ENCODE results near the gene TMEM127.

TMEM127 gene

DNA sequence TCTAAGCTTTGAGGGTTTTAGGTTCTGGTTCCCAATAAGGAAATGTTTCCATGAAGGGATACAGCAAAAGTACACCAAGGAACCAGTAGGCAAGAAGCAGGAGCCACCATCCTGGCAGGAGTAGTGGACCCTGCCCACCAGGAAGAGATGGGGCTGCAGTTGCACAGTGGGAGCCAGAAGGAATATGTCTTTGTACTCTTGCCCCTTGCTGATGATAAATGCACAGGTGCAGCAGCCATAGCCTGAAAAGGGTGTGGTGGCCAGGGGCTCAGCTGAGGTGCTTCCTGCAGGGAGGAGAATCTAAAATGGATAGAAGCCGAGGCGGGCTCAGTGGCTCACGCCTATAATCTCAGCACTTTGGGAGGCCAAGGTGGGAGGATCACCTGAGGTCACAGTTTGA lies 27.5 kb downstream of the TMEM127 start:
- TF ChIP-seq POLR2AphosphoS5 (IDR thresholded peaks at IDR 0.05; ENCODE audit: low read depth, low read length) = no peak
- TF ChIP-seq REST (IDR thresholded peaks at IDR 0.05; ENCODE audit: insufficient read depth in 1 of 2, low read depth in 2 of 2, low read length in 2 of 2) = no peak
- no peak for TF ChIP-seq SIN3A (IDR thresholded peaks at IDR 0.05; ENCODE audit: borderline replicate concordance, insufficient read depth, low read length)
- TF ChIP-seq FOXP2 (optimal IDR thresholded peaks at IDR 0.05; ENCODE audit: borderline replicate concordance, extremely low read depth, extremely low read length, insufficient read depth) = no peak
- no peak for TF ChIP-seq TAF1 (IDR thresholded peaks at IDR 0.05; ENCODE audit: borderline replicate concordance, insufficient read depth, low read length)

DNA sequence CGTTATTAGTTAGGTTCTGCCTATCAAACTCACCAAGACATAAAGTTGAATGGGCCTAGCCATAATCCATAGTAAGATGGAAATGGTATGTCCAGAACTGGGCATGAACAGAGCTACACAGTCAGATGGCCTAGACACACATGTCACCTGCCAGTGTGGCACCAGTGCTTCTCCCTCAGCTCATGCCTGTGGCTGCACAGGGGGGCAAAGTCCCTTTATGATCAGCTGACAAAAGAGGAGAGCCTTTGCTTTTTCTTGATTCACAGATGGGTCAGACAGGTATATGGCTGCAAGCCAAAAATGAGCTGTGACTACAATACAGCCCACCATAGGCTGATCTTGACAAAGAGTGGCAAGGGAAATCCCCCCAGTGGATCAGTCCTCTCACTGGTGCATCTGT lies 28.9 kb downstream of the TMEM127 start:
- TF ChIP-seq FOXP2 (optimal IDR thresholded peaks at IDR 0.05; ENCODE audit: borderline replicate concordance, extremely low read depth, extremely low read length, insufficient read depth) = no peak
- TF ChIP-seq TAF1 (IDR thresholded peaks at IDR 0.05; ENCODE audit: borderline replicate concordance, insufficient read depth, low read length) = no peak
- TF ChIP-seq SIN3A (IDR thresholded peaks at IDR 0.05; ENCODE audit: borderline replicate concordance, insufficient read depth, low read length) = no peak
- no peak for TF ChIP-seq REST (IDR thresholded peaks at IDR 0.05; ENCODE audit: insufficient read depth in 1 of 2, low read depth in 2 of 2, low read length in 2 of 2)
- no peak for TF ChIP-seq POLR2AphosphoS5 (IDR thresholded peaks at IDR 0.05; ENCODE audit: low read depth, low read length)

DNA sequence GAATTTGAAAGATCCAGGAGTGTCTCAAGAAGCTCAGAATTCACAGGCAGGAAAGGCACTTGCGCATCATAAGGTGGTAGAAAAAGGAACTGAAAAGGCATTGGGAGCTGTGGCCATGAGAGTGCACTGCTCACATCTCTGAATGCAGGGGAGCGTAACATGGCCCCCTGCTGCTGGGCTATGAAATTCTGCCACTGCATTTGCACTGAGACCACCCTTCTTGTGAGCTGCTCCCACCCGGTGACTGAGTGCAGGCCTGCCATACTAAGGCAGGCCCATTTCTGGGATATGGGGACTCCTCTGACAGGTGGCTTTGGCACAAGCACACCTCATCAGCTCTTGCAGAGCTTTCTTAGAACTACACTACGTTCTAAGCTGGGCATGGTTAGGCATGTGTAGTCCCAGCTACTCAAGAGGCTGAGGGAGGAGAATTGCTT lies 31.9 kb downstream of the TMEM127 start:
- no peak for TF ChIP-seq POLR2AphosphoS5 (IDR thresholded peaks at IDR 0.05; ENCODE audit: low read depth, low read length)

DNA sequence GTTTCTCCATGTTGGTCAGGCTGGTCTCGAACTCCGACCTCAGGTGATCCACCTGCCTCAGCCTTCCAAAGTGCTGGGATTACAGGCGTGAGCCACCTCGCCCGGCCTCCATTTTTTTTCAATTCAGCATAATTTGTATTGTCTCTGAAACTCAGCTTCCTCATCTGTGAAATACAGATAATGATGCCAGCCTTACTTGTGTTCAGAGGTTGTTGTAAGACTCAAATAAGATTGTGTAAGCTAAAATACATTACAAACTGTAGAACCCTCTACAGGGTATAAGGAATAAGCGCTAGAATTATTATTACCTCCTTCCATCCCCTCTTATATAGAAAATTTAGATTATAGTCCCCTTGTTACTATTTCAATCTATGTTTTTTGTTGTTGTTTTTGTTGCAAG lies 32.4 kb downstream of the TMEM127 start:
- TF ChIP-seq FOXP2 (optimal IDR thresholded peaks at IDR 0.05; ENCODE audit: borderline replicate concordance, extremely low read depth, extremely low read length, insufficient read depth) (no peak), SIN3A (IDR thresholded peaks at IDR 0.05; ENCODE audit: borderline replicate concordance, insufficient read depth, low read length) (no peak), REST (IDR thresholded peaks at IDR 0.05; ENCODE audit: insufficient read depth in 1 of 2, low read depth in 2 of 2, low read length in 2 of 2) (no peak), POLR2AphosphoS5 (IDR thresholded peaks at IDR 0.05; ENCODE audit: low read depth, low read length) (no peak), TAF1 (IDR thresholded peaks at IDR 0.05; ENCODE audit: borderline replicate concordance, insufficient read depth, low read length) (no peak)

GRCh38 chr2:96231316-96231715 lies 34.5 kb downstream of the TMEM127 start:
- TF ChIP-seq SIN3A (IDR thresholded peaks at IDR 0.05; ENCODE audit: borderline replicate concordance, insufficient read depth, low read length) (no peak), TAF1 (IDR thresholded peaks at IDR 0.05; ENCODE audit: borderline replicate concordance, insufficient read depth, low read length) (no peak), POLR2AphosphoS5 (IDR thresholded peaks at IDR 0.05; ENCODE audit: low read depth, low read length) (no peak), FOXP2 (optimal IDR thresholded peaks at IDR 0.05; ENCODE audit: borderline replicate concordance, extremely low read depth, extremely low read length, insufficient read depth) (no peak), REST (IDR thresholded peaks at IDR 0.05; ENCODE audit: insufficient read depth in 1 of 2, low read depth in 2 of 2, low read length in 2 of 2) (no peak)

All from PFSK-1 (cell line).